CD4-positive, alpha-beta T cell (primary cell): Measurements from ENCODE around the gene MRGPRD. TPM values are rescaled to one million over a fixed set of nuclear protein-coding genes. Genes with fewer than 3 reads are reported as not detected.

Experiments
- ATAC-seq: fragments of 200-7000 bp; cut with Tn5 transposase; one replicate; pipeline ENCODE4 v1.10.0; 2022; ENCODE audit warnings: mild to moderate bottlenecking; ENCODE audit not compliant: poor library complexity
- CTCF ChIA-PET: fragments of 350-600 bp; sonication (Branson Sonifier 250); formaldehyde crosslinking; loops from one replicate; lab custom pipeline; 2021; ENCODE audit warnings: antibody characterized with exemption, inconsistent platforms; lab: Charles Lee
- POLR2A ChIA-PET: fragments of 350-600 bp; sonication (Branson Sonifier 250); formaldehyde crosslinking; loops from one replicate; lab custom pipeline; 2021; ENCODE audit warnings: antibody characterized with exemption, inconsistent platforms; lab: Charles Lee
- DNase-seq, 14 experiments: peaks; one replicate each; pipeline ENCODE4 v3.0.0-alpha.2; 2013 to 2020; ENCODE audit warnings: mixed read lengths in 2 of 14
- H3K27ac ChIP-seq, 2 donors: one replicate each; pipeline versions ENCODE4 v1.5.1 to v1.7.0; 2013; ENCODE audit warnings: low read length in 2 of 2, low read depth in 1 of 2, mild to moderate bottlenecking in 1 of 2
- H3K27me3 ChIP-seq, 2 experiments: 1 replicate in 1 of 2; 2 replicates in 1 of 2; pipeline versions ENCODE4 v1.6.1 to v1.7.0; 2013; ENCODE audit warnings: low read length in 2 of 2, control low read depth in 1 of 2, mild to moderate bottlenecking in 1 of 2, moderate library complexity in 1 of 2; ENCODE audit not compliant: insufficient read depth in 2 of 2, control insufficient read depth in 1 of 2
- H3K36me3 ChIP-seq: one replicate; pipeline ENCODE4 v1.6.1; 2013; ENCODE audit warnings: low read length, control low read depth; ENCODE audit not compliant: insufficient read depth
- H3K4me1 ChIP-seq: one replicate; pipeline ENCODE4 v1.6.1; 2013; ENCODE audit warnings: low read length, control low read depth; ENCODE audit not compliant: insufficient read depth
- H3K4me3 ChIP-seq: one replicate; pipeline ENCODE4 v1.5.1; 2013; ENCODE audit warnings: mild to moderate bottlenecking, low read length, moderate library complexity
- H3K9me3 ChIP-seq, 2 experiments: 1 replicate in 1 of 2; 2 replicates in 1 of 2; pipeline versions ENCODE4 v1.6.1 to v1.7.0; 2013; ENCODE audit warnings: low read length in 2 of 2, mild to moderate bottlenecking in 2 of 2, control low read depth in 1 of 2, moderate library complexity in 1 of 2; ENCODE audit not compliant: control insufficient read depth in 1 of 2, insufficient read depth in 1 of 2
- H3K27ac Mint-ChIP-seq: one replicate; pipeline ENCODE4 v1.8.0; 2020; ENCODE audit warnings: mixed read lengths
- H3K27me3 Mint-ChIP-seq: one replicate; pipeline ENCODE4 v1.8.0; 2021; ENCODE audit warnings: mixed read lengths
- H3K36me3 Mint-ChIP-seq: one replicate; pipeline ENCODE4 v1.8.0; 2021; ENCODE audit warnings: low read depth, mixed read lengths
- H3K4me1 Mint-ChIP-seq: one replicate; pipeline ENCODE4 v1.8.0; 2021; ENCODE audit warnings: low read depth, mixed read lengths
- H3K4me3 Mint-ChIP-seq: one replicate; pipeline ENCODE4 v1.8.0; 2020; ENCODE audit warnings: mild to moderate bottlenecking, mixed read lengths
- H3K9me3 Mint-ChIP-seq: one replicate; pipeline ENCODE4 v1.8.0; 2020; ENCODE audit warnings: mixed read lengths
- intact Hi-C, 2 experiments: fragments of 100-400 bp; cut with DNase I in 1 of 2; cut with micrococcal nuclease in 1 of 2; formaldehyde crosslinking; loops; one replicate each; pipeline versions ENCODE4 v1.15.1 to v1.9.0; 2023 to 2025; cut with DNase I, micrococcal nuclease
- total RNA-seq, 174 experiments: library from RNA in 2 of 174; stranded (reverse) in 2 of 174; gene quantifications; one replicate each; pipeline ENCODE4 v1.2.3 and lab custom pipeline; 2021 to 2026
- TF ChIP-seq, protein P1 (sequence below): fragments of 200-600 bp; IDR thresholded peaks from one replicate; pipeline ENCODE4 v1.8.0; 2022; ENCODE audit warnings: antibody characterized with exemption, mild to moderate bottlenecking

Gene MRGPRD
- total RNA-seq, 2 experiments from 2014 or later: not detected

DNA sequence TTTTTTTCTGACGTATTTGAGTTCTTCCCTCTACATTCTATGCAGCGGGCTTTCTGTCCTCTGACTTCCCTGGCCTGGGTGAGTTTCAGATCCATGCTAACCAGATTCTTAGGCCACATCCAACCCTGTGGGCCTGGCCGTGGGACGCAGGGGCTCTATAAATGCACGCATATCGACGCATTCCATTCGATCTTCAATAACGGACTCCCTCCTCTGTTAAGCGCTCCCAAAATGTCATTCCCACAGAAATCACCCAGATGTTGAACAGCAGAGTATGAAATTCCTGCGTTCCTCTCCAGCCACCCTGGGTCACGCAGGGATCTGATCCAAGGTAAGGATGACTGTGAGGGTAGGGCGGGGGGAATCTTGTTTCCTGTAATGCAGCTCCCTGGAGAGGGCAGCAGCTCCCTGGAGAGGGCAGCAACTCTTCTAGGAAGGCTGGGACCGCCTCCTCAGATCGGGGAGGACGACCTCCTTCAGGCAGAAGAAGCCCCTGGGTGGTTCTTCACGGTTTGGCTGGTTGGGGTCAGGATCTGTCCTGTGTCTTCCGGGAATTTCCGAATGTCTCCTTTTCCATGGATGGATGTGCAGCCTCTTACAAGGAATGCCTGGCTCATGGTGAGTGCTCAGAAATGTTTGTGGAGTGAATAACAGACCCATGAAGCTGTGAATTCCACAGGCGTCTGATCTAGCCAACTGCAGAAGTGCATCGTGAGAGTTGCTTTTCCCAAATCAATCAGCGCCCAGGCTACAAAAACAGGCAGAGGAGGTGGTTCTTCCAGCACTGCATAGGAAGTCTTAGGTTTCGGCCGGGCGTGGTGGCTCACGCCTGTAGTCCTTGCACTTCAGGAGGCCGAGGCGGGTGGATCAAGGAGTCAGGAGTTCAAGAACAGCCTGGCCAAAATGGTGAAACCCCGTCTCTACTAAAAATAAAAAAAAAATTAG is 12.2 kb downstream of the MRGPRD start:
- DNase-seq (no peak), ATAC-seq (no peak)
- Mint-ChIP-seq H3K36me3 (no peaks in the 10 kb centered on the region), H3K4me3 (no peak overlapping the region), H3K4me1 (peaks cover 10% of the 10 kb centered on the region), H3K9me3 (no peaks in the 10 kb centered on the region), H3K27me3 (peaks cover 10% of the 10 kb centered on the region), H3K27ac (no peak overlapping the region)
- peaks cover 0 to 4% of the 10 kb centered on the region in 2 experiments for H3K9me3 ChIP-seq
- peaks cover 0 to 3% of the 10 kb centered on the region in 2 experiments for H3K27me3 ChIP-seq
- H3K27ac ChIP-seq: no peak overlapping the region
- CTCF ChIA-PET: no interaction called here
- no peak overlapping the region for H3K4me3 ChIP-seq
- POLR2A ChIA-PET: no interaction called here
- TF ChIP-seq, protein P1, sequence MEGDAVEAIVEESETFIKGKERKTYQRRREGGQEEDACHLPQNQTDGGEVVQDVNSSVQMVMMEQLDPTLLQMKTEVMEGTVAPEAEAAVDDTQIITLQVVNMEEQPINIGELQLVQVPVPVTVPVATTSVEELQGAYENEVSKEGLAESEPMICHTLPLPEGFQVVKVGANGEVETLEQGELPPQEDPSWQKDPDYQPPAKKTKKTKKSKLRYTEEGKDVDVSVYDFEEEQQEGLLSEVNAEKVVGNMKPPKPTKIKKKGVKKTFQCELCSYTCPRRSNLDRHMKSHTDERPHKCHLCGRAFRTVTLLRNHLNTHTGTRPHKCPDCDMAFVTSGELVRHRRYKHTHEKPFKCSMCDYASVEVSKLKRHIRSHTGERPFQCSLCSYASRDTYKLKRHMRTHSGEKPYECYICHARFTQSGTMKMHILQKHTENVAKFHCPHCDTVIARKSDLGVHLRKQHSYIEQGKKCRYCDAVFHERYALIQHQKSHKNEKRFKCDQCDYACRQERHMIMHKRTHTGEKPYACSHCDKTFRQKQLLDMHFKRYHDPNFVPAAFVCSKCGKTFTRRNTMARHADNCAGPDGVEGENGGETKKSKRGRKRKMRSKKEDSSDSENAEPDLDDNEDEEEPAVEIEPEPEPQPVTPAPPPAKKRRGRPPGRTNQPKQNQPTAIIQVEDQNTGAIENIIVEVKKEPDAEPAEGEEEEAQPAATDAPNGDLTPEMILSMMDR: no peak
- H3K36me3 ChIP-seq: no peaks in the 10 kb centered on the region
- intact Hi-C loops: loop anchor here in 1 of 2 experiments (10.0 kb wide), 1 partner anchor 676 kb away; the partner anchor contains the start of gene CCND1
- peaks cover 39% of the 10 kb centered on the region for H3K4me1 ChIP-seq

DNA sequence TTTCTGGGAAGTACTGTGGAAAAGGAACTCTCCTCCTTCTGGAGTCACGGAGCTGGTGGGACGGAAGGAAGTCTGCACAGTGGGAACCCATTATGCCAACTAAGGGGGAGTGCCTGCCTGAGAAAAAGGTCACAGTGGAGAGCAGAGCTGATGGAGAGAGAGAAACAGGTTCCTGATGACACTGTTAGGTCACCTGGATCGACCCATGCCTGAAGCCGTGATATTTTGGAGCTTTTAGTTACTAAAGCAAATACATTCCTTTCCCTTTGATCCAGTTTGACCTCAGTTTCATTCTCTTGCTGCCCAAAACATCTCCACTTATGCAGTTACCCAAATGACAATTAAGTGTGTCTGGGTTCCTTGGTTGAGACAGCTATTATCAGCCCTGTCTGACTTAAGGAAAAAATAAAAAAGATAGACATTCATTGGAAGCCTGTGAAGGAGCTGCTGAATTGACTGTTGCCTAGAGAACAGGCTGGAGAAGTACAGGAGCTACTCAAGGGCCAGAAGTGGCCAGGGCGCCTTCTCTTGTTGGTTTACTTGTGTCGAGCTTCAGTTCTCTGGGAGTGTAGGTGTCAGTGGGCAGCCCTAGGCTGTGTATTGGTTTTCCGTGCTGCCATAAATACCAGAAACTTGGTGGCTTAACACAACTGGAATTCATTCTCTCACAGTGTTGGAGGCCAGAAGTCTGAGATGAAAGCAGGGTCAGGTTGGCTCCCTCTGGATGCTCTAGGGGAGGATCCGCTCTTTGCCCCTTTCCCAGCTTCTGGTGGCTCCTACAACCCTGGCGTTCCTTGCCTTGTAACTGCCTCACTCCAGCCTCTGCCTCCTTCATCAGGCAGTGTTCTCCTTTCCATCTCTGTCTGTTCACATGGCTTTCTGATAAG is 13.6 kb downstream of the MRGPRD start:
- TF ChIP-seq, protein P1: no peak
- ChIA-PET CTCF (interaction anchor here (1.1 kb wide), 1 partner anchor 17 kb away, joined by 3 read pairs; no protein-coding TSS in a partner anchor), POLR2A (interaction anchor here (1.0 kb wide), 1 partner anchor 57 kb away, joined by 3 read pairs; no protein-coding TSS in a partner anchor)
- peaks cover 0 to 3% of the 10 kb centered on the region in 2 experiments for H3K27me3 ChIP-seq
- H3K4me1 ChIP-seq: peaks cover 53% of the 10 kb centered on the region
- intact Hi-C loops: loop anchor here in 1 of 2 experiments (10.0 kb wide), 1 partner anchor 678 kb away; the partner anchor contains the start of gene CCND1
- peaks cover 0 to 5% of the 10 kb centered on the region in 2 experiments for H3K9me3 ChIP-seq
- no peak overlapping the region for H3K27ac ChIP-seq
- ATAC-seq (no peak), DNase-seq (no peak)
- Mint-ChIP-seq H3K27ac (no peak overlapping the region), H3K4me3 (no peak overlapping the region), H3K36me3 (peaks cover 5% of the 10 kb centered on the region), H3K9me3 (no peaks in the 10 kb centered on the region), H3K4me1 (peaks cover 19% of the 10 kb centered on the region), H3K27me3 (peaks cover 10% of the 10 kb centered on the region)
- no peak overlapping the region for H3K4me3 ChIP-seq
- no peaks in the 10 kb centered on the region for H3K36me3 ChIP-seq
